ENCODE data around the gene STRA6.

Gene STRA6

DNA sequence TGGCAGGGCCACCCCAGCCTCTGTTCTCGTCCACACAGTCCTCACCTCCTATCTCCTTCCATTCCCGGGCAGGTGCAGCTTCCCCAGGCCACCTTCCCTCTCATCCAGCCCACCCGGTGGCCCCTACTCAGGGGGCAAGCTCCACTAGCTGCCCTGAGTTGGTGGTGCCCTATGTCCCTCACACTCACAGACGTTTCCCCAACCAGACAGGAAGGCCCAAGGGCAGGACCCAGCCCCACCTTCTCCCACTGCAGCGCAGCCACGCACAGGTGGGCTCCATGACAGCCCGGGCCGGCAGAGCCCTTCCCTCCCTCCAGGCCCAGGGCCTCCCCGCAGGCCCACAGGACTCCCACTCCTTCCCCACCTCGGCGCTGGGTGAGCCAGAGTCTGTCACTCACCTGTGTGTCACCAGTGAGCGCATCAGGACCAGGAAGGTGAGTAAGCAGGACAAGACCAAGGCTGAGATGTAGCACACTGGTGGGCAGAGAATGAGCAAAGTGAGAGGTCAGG, 17.9 kb downstream of the STRA6 start:
- no peaks in the 10 kb centered on the region for H3K9me3 ChIP-seq (ENCODE audit: low read depth, low read length)
- TF ChIP-seq POLR2AphosphoS5 (IDR thresholded peaks at IDR 0.05; ENCODE audit: borderline replicate concordance, low read depth, low read length) (no peak), EZH2 (IDR thresholded peaks at IDR 0.05) (no peak), FOXP2 (optimal IDR thresholded peaks at IDR 0.05; ENCODE audit: control extremely low read depth, extremely low read length, insufficient read depth) (no peak)
- H3K9ac ChIP-seq (ENCODE audit: insufficient read length), result no peak overlapping the region
- no peak overlapping the region for H3K27ac ChIP-seq
- no peak overlapping the region for H3K4me3 ChIP-seq
- no peaks in the 10 kb centered on the region for H3K36me3 ChIP-seq (ENCODE audit: insufficient read depth, low read length)
- no peak for DNase-seq (ENCODE audit: low read depth, low spot score)

DNA sequence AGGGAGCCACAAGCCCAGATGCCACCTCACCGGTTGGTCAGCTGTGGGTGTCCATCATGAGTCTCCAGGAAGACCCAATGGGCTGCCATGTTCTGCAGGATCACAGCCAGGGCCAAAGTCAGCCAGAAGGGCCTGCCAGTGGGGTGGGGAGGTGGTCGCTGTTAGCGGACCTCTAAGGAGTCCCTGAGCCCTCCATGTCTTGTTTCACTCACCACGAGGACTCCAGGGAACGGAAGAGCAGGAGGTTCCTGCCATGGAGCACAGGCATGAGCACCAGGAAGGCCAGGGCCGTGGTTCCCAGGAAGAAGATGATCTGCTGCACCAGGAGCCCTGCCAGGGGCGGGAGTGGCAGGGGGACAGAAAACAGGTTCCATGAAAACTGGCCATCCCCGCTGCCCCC, 20.5 kb downstream of the STRA6 start:
- Histone ChIP-seq H3K36me3 (ENCODE audit: insufficient read depth, low read length) (no peaks in the 10 kb centered on the region), H3K9ac (ENCODE audit: insufficient read length) (no peak overlapping the region), H3K4me3 (no peak overlapping the region), H3K9me3 (ENCODE audit: low read depth, low read length) (no peaks in the 10 kb centered on the region), H3K27ac (no peak overlapping the region)
- TF ChIP-seq EZH2 (IDR thresholded peaks at IDR 0.05) (no peak), FOXP2 (optimal IDR thresholded peaks at IDR 0.05; ENCODE audit: control extremely low read depth, extremely low read length, insufficient read depth) (no peak), POLR2AphosphoS5 (IDR thresholded peaks at IDR 0.05; ENCODE audit: borderline replicate concordance, low read depth, low read length) (no peak)
- no peak for DNase-seq (ENCODE audit: low read depth, low spot score)

- no peak overlapping the region for H3K27ac ChIP-seq
- H3K9ac ChIP-seq (ENCODE audit: insufficient read length), result no peak overlapping the region
- no peaks in the 10 kb centered on the region for H3K9me3 ChIP-seq (ENCODE audit: low read depth, low read length)
- no peak for DNase-seq (ENCODE audit: low read depth, low spot score)
- H3K36me3 ChIP-seq (ENCODE audit: insufficient read depth, low read length), result no peaks in the 10 kb centered on the region
- no peak overlapping the region for H3K4me3 ChIP-seq
- TF ChIP-seq EZH2 (IDR thresholded peaks at IDR 0.05) (no peak), FOXP2 (optimal IDR thresholded peaks at IDR 0.05; ENCODE audit: control extremely low read depth, extremely low read length, insufficient read depth) (no peak), POLR2AphosphoS5 (IDR thresholded peaks at IDR 0.05; ENCODE audit: borderline replicate concordance, low read depth, low read length) (no peak)
These were observed 21.5 kb downstream of the STRA6 start for GRCh38 chr15:74180881-74181602.

GRCh38 chr15:74179983-74180880, 22.4 kb downstream of the STRA6 start:
- Histone ChIP-seq H3K36me3 (ENCODE audit: insufficient read depth, low read length) (no peaks in the 10 kb centered on the region), H3K4me3 (no peak overlapping the region), H3K9me3 (ENCODE audit: low read depth, low read length) (no peaks in the 10 kb centered on the region), H3K27ac (no peak overlapping the region), H3K9ac (ENCODE audit: insufficient read length) (no peak overlapping the region)
- no peak for DNase-seq (ENCODE audit: low read depth, low spot score)
- TF ChIP-seq POLR2AphosphoS5 (IDR thresholded peaks at IDR 0.05; ENCODE audit: borderline replicate concordance, low read depth, low read length), result no peak
- no peak for TF ChIP-seq EZH2 (IDR thresholded peaks at IDR 0.05)
- TF ChIP-seq FOXP2 (optimal IDR thresholded peaks at IDR 0.05; ENCODE audit: control extremely low read depth, extremely low read length, insufficient read depth), result no peak

DNA sequence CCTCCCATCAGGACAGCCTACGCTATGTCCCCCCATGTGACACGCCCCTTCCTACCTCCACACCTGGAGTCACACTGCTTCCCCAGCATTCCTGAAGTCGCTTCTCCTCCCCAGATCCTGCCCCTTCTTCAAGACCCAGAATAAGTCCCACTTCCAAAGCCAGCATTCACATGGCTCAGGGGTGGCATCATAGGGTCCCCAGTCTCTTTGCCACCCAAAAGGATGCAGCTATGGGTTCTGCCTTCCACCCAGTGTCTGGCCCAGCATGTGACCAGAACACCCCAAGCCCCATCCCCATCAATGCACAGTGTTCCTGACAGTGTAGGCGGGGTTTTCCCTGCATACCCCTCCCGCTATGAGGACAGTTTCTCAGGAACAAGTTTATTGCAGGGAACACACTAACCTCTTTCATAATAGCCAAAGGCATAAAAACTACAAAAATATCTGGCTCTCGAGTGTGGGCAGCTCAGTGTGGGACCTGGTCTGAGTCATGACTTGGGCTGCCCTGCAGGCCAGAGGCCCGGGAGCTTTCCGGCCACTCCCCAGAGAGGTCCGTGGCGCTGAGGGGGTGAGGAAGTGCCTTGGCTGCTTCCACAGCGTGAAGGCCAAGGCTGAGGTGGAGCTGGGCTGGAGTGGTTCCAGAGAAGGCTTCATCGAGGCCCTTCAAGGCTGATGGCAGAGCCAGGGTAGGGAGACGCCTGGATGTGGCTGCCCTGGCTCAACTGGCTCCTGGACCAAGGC, 23.3 kb downstream of the STRA6 start:
- DNase-seq (ENCODE audit: low read depth, low spot score), result no peak
- Histone ChIP-seq H3K27ac (no peak overlapping the region), H3K9me3 (ENCODE audit: low read depth, low read length) (no peaks in the 10 kb centered on the region), H3K9ac (ENCODE audit: insufficient read length) (no peak overlapping the region), H3K4me3 (no peak overlapping the region), H3K36me3 (ENCODE audit: insufficient read depth, low read length) (no peaks in the 10 kb centered on the region)
- TF ChIP-seq POLR2AphosphoS5 (IDR thresholded peaks at IDR 0.05; ENCODE audit: borderline replicate concordance, low read depth, low read length) (no peak), FOXP2 (optimal IDR thresholded peaks at IDR 0.05; ENCODE audit: control extremely low read depth, extremely low read length, insufficient read depth) (no peak), EZH2 (IDR thresholded peaks at IDR 0.05) (no peak)

GRCh38 chr15:74178326-74179100, 24.1 kb downstream of the STRA6 start:
- peak overlapping the region; percentile 10; the same call in 1 of the 2 replicates for H3K27ac ChIP-seq
- H3K9ac ChIP-seq (ENCODE audit: insufficient read length), result no peak overlapping the region
- DNase-seq (ENCODE audit: low read depth, low spot score), result no peak
- no peak overlapping the region for H3K4me3 ChIP-seq
- TF ChIP-seq EZH2 (IDR thresholded peaks at IDR 0.05) (no peak), POLR2AphosphoS5 (IDR thresholded peaks at IDR 0.05; ENCODE audit: borderline replicate concordance, low read depth, low read length) (no peak), FOXP2 (optimal IDR thresholded peaks at IDR 0.05; ENCODE audit: control extremely low read depth, extremely low read length, insufficient read depth) (no peak)
- H3K9me3 ChIP-seq (ENCODE audit: low read depth, low read length), result no peaks in the 10 kb centered on the region
- no peaks in the 10 kb centered on the region for H3K36me3 ChIP-seq (ENCODE audit: insufficient read depth, low read length)
